Epithelial cell of prostate (primary cell): ENCODE results near the gene MORN1.
"Not testable (repeated sequence)": the region's sequence is repeated elsewhere in the genome, so short reads cannot be mapped to it uniquely, and the experiment has no call there.

Source experiments
- DNase-seq: peaks from one replicate; pipeline ENCODE4 v3.0.0-alpha.2; 2011; ENCODE audit warnings: low read depth, low spot score
- H3K27ac ChIP-seq: fragments of 450-650 bp; 2 replicates; pipeline ENCODE4 v1.5.1; 2017; ENCODE audit warnings: mild to moderate bottlenecking

Gene MORN1

GRCh38 chr1:2328676-2329455, 62.5 kb downstream of the MORN1 start:
- no peak for DNase-seq
- no peak overlapping the region for H3K27ac ChIP-seq

- DNase-seq: no peak
These were observed 63.5 kb downstream of the MORN1 start for GRCh38 chr1:2327841-2328240.

GRCh38 chr1:2327162-2327561, 64.2 kb downstream of the MORN1 start:
- H3K27ac ChIP-seq, DNase-seq: not testable (repeated sequence)

More at GRCh38 chr1:2327841-2328240, 63.5 kb downstream of the MORN1 start:
- H3K27ac ChIP-seq: no peak overlapping the region

GRCh38 chr1:2326524-2326923, 64.8 kb downstream of the MORN1 start:
- DNase-seq: no peak
- H3K27ac ChIP-seq: no peak overlapping the region

- no peak for DNase-seq
These were observed 66.6 kb downstream of the MORN1 start for GRCh38 chr1:2324553-2325366.

GRCh38 chr1:2323451-2323974, 67.8 kb downstream of the MORN1 start:
- H3K27ac ChIP-seq: no peak overlapping the region
- no peak for DNase-seq

More at GRCh38 chr1:2324553-2325366, 66.6 kb downstream of the MORN1 start:
- H3K27ac ChIP-seq: no peak overlapping the region

- DNase-seq: no peak
These were observed 68.7 kb downstream of the MORN1 start for GRCh38 chr1:2322581-2323211.

GRCh38 chr1:2322065-2322571, 69.2 kb downstream of the MORN1 start:
- no peak overlapping the region for H3K27ac ChIP-seq
- no peak for DNase-seq

More at GRCh38 chr1:2322581-2323211, 68.7 kb downstream of the MORN1 start:
- H3K27ac ChIP-seq: no peak overlapping the region

- no peak overlapping the region for H3K27ac ChIP-seq
- no peak for DNase-seq
These were observed 70.3 kb downstream of the MORN1 start for GRCh38 chr1:2320760-2321667.

GRCh38 chr1:2320006-2320405, 71.3 kb downstream of the MORN1 start:
- H3K27ac ChIP-seq: no peak overlapping the region
- no peak for DNase-seq

GRCh38 chr1:2319291-2319690, 72.1 kb downstream of the MORN1 start:
- no peak overlapping the region for H3K27ac ChIP-seq
- no peak for DNase-seq

GRCh38 chr1:2318314-2319278, 72.8 kb downstream of the MORN1 start:
- DNase-seq: no peak
- no peak overlapping the region for H3K27ac ChIP-seq

- H3K27ac ChIP-seq: no peak overlapping the region
These were observed 73.9 kb downstream of the MORN1 start for GRCh38 chr1:2317230-2318065.

GRCh38 chr1:2316451-2316961, 74.8 kb downstream of the MORN1 start:
- H3K27ac ChIP-seq: no peak overlapping the region
- DNase-seq: no peak

More at GRCh38 chr1:2317230-2318065, 73.9 kb downstream of the MORN1 start:
- no peak for DNase-seq

- H3K27ac ChIP-seq: no peak overlapping the region
These were observed 75.5 kb downstream of the MORN1 start for GRCh38 chr1:2315674-2316450.

More at GRCh38 chr1:2315674-2316450, 75.5 kb downstream of the MORN1 start:
- no peak for DNase-seq
